Neutrophil (primary cell): ENCODE results near the gene PATL1.
"Not testable (repeated sequence)": the region's sequence is repeated elsewhere in the genome, so short reads cannot be mapped to it uniquely, and the experiment has no call there.

Experiments
- H3K27ac ChIP-seq: fragments of 200-600 bp; sonication (generic); 2 replicates; pipeline ENCODE4 v1.5.1; 2016; ENCODE audit warnings: mild to moderate bottlenecking, moderate library complexity
- H3K27me3 ChIP-seq: fragments of 200-600 bp; sonication (generic); 2 replicates; pipeline ENCODE4 v1.6.0; 2016; ENCODE audit warnings: mild to moderate bottlenecking
- H3K36me3 ChIP-seq: fragments of 200-600 bp; sonication (generic); 2 replicates; pipeline ENCODE4 v1.5.1; 2017
- H3K4me1 ChIP-seq, 2 experiments: fragments of 200-600 bp in 1 of 2; sonication (generic) in 1 of 2; 1 replicate in 1 of 2; 2 replicates in 1 of 2; pipeline versions ENCODE4 v1.5.1 to v1.6.1; 2013 to 2016; ENCODE audit warnings: low read depth in 1 of 2, low read length in 1 of 2, mild to moderate bottlenecking in 1 of 2, moderate library complexity in 1 of 2; ENCODE audit not compliant: control insufficient read depth in 1 of 2, insufficient read depth in 1 of 2
- H3K4me3 ChIP-seq, 2 experiments: fragments of 200-600 bp in 1 of 2; sonication (generic) in 1 of 2; 1 replicate in 1 of 2; 2 replicates in 1 of 2; pipeline ENCODE4 v1.5.1; 2013 to 2016; ENCODE audit warnings: low read depth in 1 of 2, low read length in 1 of 2, mild to moderate bottlenecking in 1 of 2, moderate library complexity in 1 of 2
- H3K9me3 ChIP-seq: fragments of 200-600 bp; sonication (generic); 2 replicates; pipeline ENCODE4 v1.5.1; 2016
- TF ChIP-seq, protein P1 (sequence below): fragments of 200-600 bp; sonication (generic); IDR thresholded peaks from 2 replicates; pipeline ENCODE4 v1.5.1; 2016; ENCODE audit warnings: antibody characterized with exemption

PATL1 gene

DNA sequence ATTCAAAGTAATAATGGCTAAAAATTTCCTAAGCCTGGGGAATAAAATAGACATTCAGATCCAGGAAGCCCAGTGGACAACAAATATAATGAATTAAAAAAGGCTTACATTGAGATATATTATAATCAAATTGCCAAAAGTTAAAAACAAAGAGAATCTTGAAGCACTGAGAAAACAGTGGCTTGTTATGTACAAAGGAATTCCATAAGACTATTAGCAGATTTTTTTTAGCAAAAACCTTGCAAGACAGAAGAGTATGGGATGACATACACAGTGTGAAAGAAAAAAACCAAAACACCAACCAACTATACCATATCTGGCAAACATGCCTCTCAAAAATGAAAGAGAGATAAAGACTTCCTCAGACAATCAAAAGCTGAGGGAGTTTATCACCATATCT, 24.1 kb upstream of the PATL1 start:
- TF ChIP-seq, protein P1, sequence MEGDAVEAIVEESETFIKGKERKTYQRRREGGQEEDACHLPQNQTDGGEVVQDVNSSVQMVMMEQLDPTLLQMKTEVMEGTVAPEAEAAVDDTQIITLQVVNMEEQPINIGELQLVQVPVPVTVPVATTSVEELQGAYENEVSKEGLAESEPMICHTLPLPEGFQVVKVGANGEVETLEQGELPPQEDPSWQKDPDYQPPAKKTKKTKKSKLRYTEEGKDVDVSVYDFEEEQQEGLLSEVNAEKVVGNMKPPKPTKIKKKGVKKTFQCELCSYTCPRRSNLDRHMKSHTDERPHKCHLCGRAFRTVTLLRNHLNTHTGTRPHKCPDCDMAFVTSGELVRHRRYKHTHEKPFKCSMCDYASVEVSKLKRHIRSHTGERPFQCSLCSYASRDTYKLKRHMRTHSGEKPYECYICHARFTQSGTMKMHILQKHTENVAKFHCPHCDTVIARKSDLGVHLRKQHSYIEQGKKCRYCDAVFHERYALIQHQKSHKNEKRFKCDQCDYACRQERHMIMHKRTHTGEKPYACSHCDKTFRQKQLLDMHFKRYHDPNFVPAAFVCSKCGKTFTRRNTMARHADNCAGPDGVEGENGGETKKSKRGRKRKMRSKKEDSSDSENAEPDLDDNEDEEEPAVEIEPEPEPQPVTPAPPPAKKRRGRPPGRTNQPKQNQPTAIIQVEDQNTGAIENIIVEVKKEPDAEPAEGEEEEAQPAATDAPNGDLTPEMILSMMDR: no peak
- peaks cover 26 to 36% of the 10 kb centered on the region in 2 experiments for H3K4me1 ChIP-seq
- H3K27me3 ChIP-seq: no peaks in the 10 kb centered on the region
- H3K9me3 ChIP-seq: no peaks in the 10 kb centered on the region
- no peaks in the 10 kb centered on the region for H3K36me3 ChIP-seq
- no peak overlapping the region for H3K4me3 ChIP-seq
- no peak overlapping the region for H3K27ac ChIP-seq

- Histone ChIP-seq H3K4me3 (no peak overlapping the region), H3K27ac (no peak overlapping the region), H3K27me3 (no peaks in the 10 kb centered on the region), H3K4me1 (peaks cover 20 to 34% of the 10 kb centered on the region in 2 experiments), H3K9me3 (no peaks in the 10 kb centered on the region), H3K36me3 (no peaks in the 10 kb centered on the region)
- TF ChIP-seq, protein P1: no peak
Measured at GRCh38 chr11:59691156-59691555, 22.3 kb upstream of the PATL1 start.

- Histone ChIP-seq H3K9me3 (no peaks in the 10 kb centered on the region), H3K36me3 (no peaks in the 10 kb centered on the region), H3K27ac (peak overlapping the region; percentile 65), H3K4me1 (peaks cover 20 to 27% of the 10 kb centered on the region in 2 experiments), H3K4me3 (no peak overlapping the region), H3K27me3 (no peaks in the 10 kb centered on the region)
- TF ChIP-seq, protein P1: no peak
Measured at GRCh38 chr11:59689015-59689414, 20.2 kb upstream of the PATL1 start.

- H3K4me1 ChIP-seq: peaks cover 21 to 24% of the 10 kb centered on the region in 2 experiments
- not testable (repeated sequence) for H3K4me3 ChIP-seq, H3K27ac ChIP-seq, H3K27me3 ChIP-seq, H3K9me3 ChIP-seq, H3K36me3 ChIP-seq
Measured at GRCh38 chr11:59681260-59681725, 12.5 kb upstream of the PATL1 start.

- Histone ChIP-seq H3K4me1 (peaks cover 21 to 24% of the 10 kb centered on the region in 2 experiments), H3K4me3 (no peak overlapping the region), H3K9me3 (no peaks in the 10 kb centered on the region), H3K27ac (no peak overlapping the region), H3K36me3 (no peaks in the 10 kb centered on the region), H3K27me3 (no peaks in the 10 kb centered on the region)
- TF ChIP-seq, protein P1: peak; percentile 58
Measured at GRCh38 chr11:59680287-59681154, 11.7 kb upstream of the PATL1 start.

GRCh38 chr11:59679347-59679746, 10.5 kb upstream of the PATL1 start:
- Histone ChIP-seq H3K36me3 (no peaks in the 10 kb centered on the region), H3K27ac (no peak overlapping the region), H3K4me1 (peaks cover 21 to 24% of the 10 kb centered on the region in 2 experiments), H3K4me3 (no peak overlapping the region), H3K9me3 (no peaks in the 10 kb centered on the region), H3K27me3 (no peaks in the 10 kb centered on the region)
- TF ChIP-seq, protein P1: no peak
